GM19043 (cell line): ENCODE measurements around the gene CBFA2T3.

Experiments used
- ATAC-seq: cut with Tn5 transposase; IDR thresholded peaks from one replicate; pipeline ENCODE4 v1.9.1; 2021; ENCODE audit warnings: low read depth; ENCODE audit not compliant: unreplicated experiment

The CBFA2T3 gene

GRCh38 chr16:88979353-88980015 is 2.5 kb upstream of the CBFA2T3 start:
- no peak for ATAC-seq

- no peak for ATAC-seq
These were observed 1.8 kb upstream of the CBFA2T3 start for GRCh38 chr16:88978608-88979346.

- ATAC-seq: no peak
These were observed 1.0 kb upstream of the CBFA2T3 start for GRCh38 chr16:88977812-88978607.

DNA sequence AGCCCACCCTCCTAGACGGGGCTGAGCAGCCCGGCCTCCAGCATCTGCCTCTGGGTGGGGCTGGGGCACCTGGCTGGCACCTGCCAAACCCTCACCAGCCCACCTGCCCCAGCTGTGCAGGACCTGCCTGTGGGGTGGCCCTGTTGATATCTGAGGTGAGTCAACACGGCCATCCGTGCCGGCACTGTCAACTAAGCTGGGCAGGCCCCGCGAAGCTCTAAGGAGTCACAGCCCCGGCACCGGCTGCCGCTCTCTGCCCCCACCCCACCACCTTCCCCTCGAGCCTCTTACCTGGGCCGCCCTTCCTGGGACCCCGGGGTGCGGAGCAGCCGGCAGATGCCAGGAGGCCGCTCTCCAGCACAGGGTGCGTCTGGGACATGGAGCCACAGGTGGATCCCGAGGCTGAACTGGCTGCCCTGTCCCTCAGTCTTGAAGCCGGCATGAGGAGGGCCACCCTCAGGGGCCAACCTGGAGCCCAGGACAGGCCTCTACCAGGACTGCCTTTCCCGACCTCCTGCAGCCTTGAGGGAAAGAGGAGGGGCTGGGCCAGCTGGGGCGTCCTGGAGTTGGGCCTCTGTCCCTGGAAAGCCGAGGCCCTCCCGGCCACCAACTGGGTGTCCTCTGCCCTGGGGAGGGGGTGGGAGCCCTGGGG is 515 bp downstream of the CBFA2T3 start:
- no peak for ATAC-seq

- ATAC-seq: no peak
These were observed 1.4 kb downstream of the CBFA2T3 start for GRCh38 chr16:88975511-88976061.

DNA sequence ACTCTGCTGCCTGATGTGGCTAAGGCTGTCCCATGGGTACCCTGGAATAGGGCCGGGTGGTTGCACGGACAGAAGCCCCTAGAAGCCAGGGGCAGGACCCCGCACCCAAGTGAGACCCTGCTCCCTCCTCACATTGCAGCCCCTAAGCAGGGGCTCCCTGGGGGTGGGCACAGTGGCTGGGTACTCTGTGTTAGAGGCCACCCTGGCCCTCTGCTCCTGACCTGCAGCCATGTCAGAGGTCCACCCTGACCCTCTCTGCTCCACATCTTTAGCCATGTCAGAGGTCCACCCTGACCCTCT is 2.1 kb downstream of the CBFA2T3 start:
- ATAC-seq: no peak

- ATAC-seq: no peak
These were observed 2.7 kb downstream of the CBFA2T3 start for GRCh38 chr16:88974080-88974915.

DNA sequence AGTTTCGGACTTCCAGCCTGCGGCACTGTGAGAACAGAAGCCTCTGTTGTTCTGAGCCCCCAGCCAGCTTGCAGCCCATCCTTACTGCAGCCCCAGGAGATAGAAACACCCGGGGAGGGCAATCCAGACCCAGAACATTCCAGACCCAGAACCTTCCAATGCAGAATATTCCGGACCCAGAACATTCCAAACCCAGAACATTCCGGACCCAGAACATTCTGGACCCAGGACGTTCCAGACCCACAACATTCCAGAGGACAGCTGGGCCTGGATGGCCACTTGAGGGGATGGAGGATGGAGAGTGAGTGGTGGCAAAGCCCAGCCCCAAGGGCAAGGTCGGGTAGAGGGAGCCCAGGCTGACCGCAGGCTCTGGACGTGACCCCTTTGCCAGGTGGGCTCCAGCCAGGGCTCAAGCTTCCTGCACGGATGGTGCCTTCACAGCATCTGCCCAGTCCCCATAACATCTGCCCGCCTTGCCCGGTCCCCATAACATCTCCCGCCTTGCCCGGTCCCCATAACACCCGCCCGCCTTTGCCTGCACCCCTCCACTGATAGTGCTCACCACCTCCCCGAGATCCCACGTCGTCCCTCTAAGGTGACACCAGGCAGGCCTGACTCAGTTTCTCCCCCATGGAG is 3.5 kb downstream of the CBFA2T3 start:
- no peak for ATAC-seq

DNA sequence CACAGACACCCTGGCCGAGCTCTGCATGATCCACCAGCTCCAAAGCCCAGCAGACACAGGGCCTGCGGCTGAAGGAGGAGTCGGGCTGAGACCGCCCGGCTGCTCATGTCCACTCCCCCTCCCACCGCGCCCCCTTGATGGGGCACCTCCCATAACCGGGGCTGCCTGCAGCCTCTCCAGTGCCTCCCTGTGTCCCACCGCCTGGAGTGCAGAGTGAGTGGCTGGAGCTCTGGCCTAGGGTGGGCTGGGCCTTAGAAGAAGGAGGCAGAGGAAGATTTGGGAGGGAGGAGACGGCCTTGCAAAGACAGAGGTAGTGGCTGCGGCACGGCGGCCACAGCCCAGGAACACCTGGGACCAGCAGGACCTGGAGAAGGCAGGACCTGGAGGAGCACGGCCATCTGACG is 4.0 kb downstream of the CBFA2T3 start:
- no peak for ATAC-seq

- no peak for ATAC-seq
These were observed 4.7 kb downstream of the CBFA2T3 start for GRCh38 chr16:88972349-88972748.

- ATAC-seq: no peak
These were observed 5.5 kb downstream of the CBFA2T3 start for GRCh38 chr16:88971371-88972097.

DNA sequence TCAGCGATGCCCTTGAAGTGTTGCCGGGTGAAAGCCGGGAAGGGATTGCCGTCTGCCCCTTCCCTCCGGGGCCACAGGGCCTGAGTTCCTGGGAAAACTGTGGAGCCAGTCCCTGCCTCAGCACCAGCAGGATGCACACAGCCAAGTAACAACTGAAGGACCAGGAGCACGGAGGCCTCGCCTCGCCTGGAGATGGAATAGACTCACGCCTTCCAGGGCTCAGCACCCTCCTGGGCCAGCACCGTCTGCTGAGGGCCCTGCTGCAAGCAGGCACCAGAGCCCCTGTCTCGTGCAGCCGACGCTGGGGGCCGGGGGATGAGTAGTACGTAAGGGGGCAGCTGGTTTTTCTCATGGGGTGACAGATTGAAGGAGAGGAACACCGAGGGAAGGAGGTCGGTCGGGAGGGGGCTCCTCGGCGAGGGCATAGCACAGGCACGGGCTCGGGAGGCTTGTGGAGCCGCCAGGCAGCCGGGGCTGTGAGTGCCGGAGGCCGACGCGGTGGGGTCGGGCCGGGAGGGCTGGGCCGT is 6.4 kb downstream of the CBFA2T3 start:
- no peak for ATAC-seq

DNA sequence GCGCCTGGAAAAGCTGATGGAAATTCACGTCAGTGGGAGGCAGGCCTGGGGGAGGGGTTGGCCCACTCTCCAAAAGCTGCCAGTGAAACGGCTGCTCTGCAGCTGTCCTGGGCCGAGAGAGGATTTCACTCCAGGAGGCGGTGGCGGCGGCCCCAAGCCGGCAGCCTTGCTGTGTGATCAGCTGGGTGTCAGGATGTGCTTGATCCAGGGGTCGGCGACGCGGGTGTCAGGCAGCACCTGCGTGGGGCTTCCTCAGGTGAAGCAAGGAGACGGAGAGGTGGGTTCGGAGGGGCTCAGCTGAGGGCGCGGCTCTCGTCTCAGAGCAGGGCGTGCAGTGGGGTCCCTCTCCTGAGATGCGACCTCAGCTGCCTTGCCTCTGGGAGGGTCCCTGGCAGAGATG is 7.0 kb downstream of the CBFA2T3 start:
- ATAC-seq: no peak

DNA sequence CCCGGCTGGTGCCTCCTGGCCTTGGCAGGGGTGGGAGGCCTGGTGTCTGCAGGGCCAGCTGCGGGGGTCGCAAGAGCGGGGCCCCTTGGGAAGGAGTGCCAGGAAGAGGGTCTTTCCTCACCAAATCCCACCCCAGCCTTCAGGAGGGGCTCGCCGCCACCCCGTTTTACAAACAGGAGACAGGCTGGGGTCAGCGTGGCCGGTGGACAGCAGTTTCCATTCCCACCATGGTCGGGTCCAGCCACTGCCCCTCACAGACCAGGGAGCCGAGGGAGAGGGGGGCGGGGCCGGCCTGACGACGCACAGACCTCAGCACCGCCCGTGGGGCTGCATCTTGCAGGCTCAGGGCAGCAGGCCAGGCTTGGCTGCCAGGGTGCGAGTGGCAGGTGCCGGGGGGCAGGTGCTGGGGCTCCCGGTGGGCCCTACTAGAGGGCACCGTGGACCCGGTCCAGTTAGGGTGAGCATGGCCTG is 7.6 kb downstream of the CBFA2T3 start:
- ATAC-seq: no peak

DNA sequence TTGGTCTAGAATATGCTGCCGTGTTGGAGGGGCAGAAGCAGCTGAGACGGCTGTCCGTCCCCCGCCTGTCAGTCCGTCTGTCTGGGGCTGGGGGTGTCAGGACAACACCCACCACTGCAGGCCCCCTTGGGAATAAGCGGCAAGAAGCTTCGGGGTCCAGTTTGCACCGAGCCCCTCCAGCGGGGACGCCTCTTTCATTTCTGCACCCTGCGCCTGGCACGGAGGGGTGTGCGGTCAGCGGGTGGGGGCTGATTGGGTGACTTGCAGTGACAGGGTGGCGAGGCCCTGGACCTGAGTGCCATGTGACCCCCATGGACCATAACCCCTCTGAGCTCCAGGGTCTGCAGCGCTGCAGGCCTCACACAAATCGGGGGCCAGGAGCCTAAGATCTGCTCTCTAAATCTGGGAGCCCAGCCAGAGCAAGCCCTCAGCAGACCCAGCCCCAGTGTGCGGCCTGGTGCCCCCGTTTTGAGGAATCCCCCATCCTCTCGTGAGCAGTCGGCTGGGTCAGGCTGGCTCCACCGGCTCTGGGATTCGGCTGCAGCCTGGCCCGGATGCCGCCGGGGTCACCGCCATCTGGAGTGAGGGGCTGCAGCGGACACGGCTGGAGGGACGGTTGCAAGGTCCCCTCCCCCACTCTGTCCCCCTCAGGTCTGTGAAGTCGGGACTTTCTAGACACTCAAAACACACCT is 8.3 kb downstream of the CBFA2T3 start:
- no peak for ATAC-seq

DNA sequence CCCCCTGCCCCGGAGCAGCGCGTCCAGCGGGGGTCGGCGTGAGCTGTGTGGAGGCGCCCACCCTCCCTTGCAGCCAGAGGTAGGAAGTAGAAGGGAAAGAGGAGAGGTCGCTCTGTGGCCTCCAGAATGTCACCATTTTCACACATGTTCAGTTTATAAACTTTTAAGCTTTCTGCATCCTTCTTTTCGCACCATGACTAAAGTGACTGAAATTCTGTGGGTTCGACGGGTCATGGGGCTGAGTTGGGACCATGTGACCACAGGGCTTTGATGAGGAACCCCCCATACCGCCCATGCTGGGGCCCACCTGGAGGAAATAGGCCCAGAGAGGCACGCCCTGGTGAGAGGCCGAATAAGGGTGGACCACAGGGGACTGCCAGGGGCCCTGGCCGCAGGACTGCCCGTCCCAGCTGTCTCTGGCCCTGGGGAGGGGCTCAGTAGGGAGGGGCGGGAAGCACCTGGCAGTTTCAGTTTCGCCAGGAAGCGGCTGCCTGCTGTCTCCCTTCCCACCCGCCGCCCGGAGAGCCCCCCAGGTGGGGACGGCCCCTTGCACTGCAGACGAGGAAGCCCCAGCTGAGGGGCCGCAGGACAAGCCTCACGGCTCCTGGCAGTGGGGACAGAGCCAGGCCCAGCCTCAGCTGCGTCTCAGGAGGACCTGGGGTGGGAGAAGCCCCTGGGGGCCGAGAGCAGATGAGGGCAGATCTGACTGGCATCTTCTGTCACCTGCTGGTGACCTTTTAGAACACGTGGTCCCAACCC is 9.0 kb downstream of the CBFA2T3 start:
- ATAC-seq: peak; percentile 67
